CD1c-positive myeloid dendritic cell (primary cell): ENCODE results near the gene ARRB2.

ENCODE experiments used
- DNase-seq: peaks from one replicate; pipeline ENCODE4 v3.0.0-alpha.2; 2016; ENCODE audit errors: extremely low spot score

The ARRB2 gene

GRCh38 chr17:4753392-4753791 is 43.0 kb downstream of the ARRB2 start:
- DNase-seq, result no peak

- DNase-seq, result peak; percentile 91
Measured at GRCh38 chr17:4759776-4760236, 49.4 kb downstream of the ARRB2 start.

GRCh38 chr17:4764595-4764994 is 54.2 kb downstream of the ARRB2 start:
- peak; percentile 88 for DNase-seq

- DNase-seq, result peak; percentile 96
Measured at GRCh38 chr17:4766201-4766600, 55.8 kb downstream of the ARRB2 start.

GRCh38 chr17:4766723-4767122 is 56.3 kb downstream of the ARRB2 start:
- DNase-seq, result peak; percentile 77

GRCh38 chr17:4768298-4768697 is 57.9 kb downstream of the ARRB2 start:
- DNase-seq, result peak; percentile 87

- no peak for DNase-seq
Measured at GRCh38 chr17:4769628-4770027, 59.2 kb downstream of the ARRB2 start.
